H9 (cell line): ENCODE measurements around the gene DGKB. TPM values are rescaled to one million over a fixed set of nuclear protein-coding genes. Genes with fewer than 3 reads are reported as not detected.

Source experiments
- DNase-seq: peaks from one replicate; pipeline ENCODE4 v3.0.0-alpha.2; 2017
- H2AFZ ChIP-seq: one replicate; pipeline ENCODE4 v1.6.1; 2013; ENCODE audit warnings: mild to moderate bottlenecking, low read length, control low read depth, moderate library complexity
- H2AK5ac ChIP-seq: 2 replicates; pipeline ENCODE4 v1.6.1; 2013; ENCODE audit warnings: low read length, control low read depth, mixed read lengths; ENCODE audit not compliant: insufficient read length
- H2BK120ac ChIP-seq: one replicate; pipeline ENCODE4 v1.6.1; 2013; ENCODE audit warnings: low read depth, mild to moderate bottlenecking, low read length, control low read depth, inconsistent platforms; ENCODE audit not compliant: poor library complexity, severe bottlenecking
- H2BK12ac ChIP-seq: 2 replicates; pipeline ENCODE4 v1.6.1; 2013; ENCODE audit warnings: low read length, control low read depth, mixed read lengths, low read depth; ENCODE audit not compliant: insufficient read length
- H2BK15ac ChIP-seq: 2 replicates; pipeline ENCODE4 v1.6.1; 2013; ENCODE audit warnings: low read depth, low read length, control low read depth
- H2BK20ac ChIP-seq: one replicate; pipeline ENCODE4 v1.6.1; 2013; ENCODE audit warnings: low read depth, mild to moderate bottlenecking, low read length, control low read depth, inconsistent platforms; ENCODE audit not compliant: poor library complexity, severe bottlenecking
- H2BK5ac ChIP-seq: 2 replicates; pipeline ENCODE4 v1.6.1; 2013; ENCODE audit warnings: low read length, control low read depth, mixed read lengths; ENCODE audit not compliant: insufficient read length
- H3K14ac ChIP-seq: 2 replicates; pipeline ENCODE4 v1.6.1; 2013; ENCODE audit warnings: low read length, control low read depth; ENCODE audit not compliant: insufficient read depth
- H3K18ac ChIP-seq: 2 replicates; pipeline ENCODE4 v1.6.1; 2013; ENCODE audit warnings: low read depth, mild to moderate bottlenecking, mixed read lengths, low read length, control low read depth; ENCODE audit not compliant: insufficient read length
- H3K23ac ChIP-seq: 2 replicates; pipeline ENCODE4 v1.6.1; 2013; ENCODE audit warnings: low read length, control low read depth, mixed read lengths, low read depth; ENCODE audit not compliant: insufficient read length
- H3K23me2 ChIP-seq: 2 replicates; pipeline ENCODE4 v1.6.1; 2013; ENCODE audit warnings: low read depth, mild to moderate bottlenecking, mixed read lengths, low read length, control low read depth; ENCODE audit not compliant: insufficient read length, poor library complexity, severe bottlenecking
- H3K27ac ChIP-seq: 2 replicates; pipeline ENCODE4 v1.5.1; 2013; ENCODE audit warnings: low read length, control low read depth, mixed read lengths, low read depth; ENCODE audit not compliant: insufficient read length
- H3K27me3 ChIP-seq: 2 replicates; pipeline ENCODE4 v1.6.1; 2013; ENCODE audit warnings: low read length, control low read depth, inconsistent platforms; ENCODE audit not compliant: insufficient read depth
- H3K4ac ChIP-seq: 2 replicates; pipeline ENCODE4 v1.6.1; 2013; ENCODE audit warnings: low read depth, mild to moderate bottlenecking, control low read depth, inconsistent platforms, low read length, moderate library complexity
- H3K4me1 ChIP-seq: 2 replicates; pipeline ENCODE4 v1.6.1; 2013; ENCODE audit warnings: low read length, control low read depth, inconsistent platforms; ENCODE audit not compliant: insufficient read depth
- H3K4me2 ChIP-seq: 2 replicates; pipeline ENCODE4 v1.6.1; 2013; ENCODE audit warnings: low read length, control low read depth, mixed read lengths; ENCODE audit not compliant: insufficient read length, insufficient read depth
- H3K56ac ChIP-seq: 2 replicates; pipeline ENCODE4 v1.6.1; 2013; ENCODE audit warnings: low read depth, mild to moderate bottlenecking, mixed read lengths, low read length, control low read depth; ENCODE audit not compliant: insufficient read length
- H3K79me1 ChIP-seq: 2 replicates; pipeline ENCODE4 v1.6.1; 2013; ENCODE audit warnings: low read depth, mild to moderate bottlenecking, moderate library complexity, low read length, control low read depth, inconsistent platforms; ENCODE audit not compliant: insufficient read depth, poor library complexity, severe bottlenecking
- H3K79me2 ChIP-seq: 2 replicates; pipeline ENCODE4 v1.6.1; 2013; ENCODE audit warnings: low read length, control low read depth, inconsistent platforms; ENCODE audit not compliant: insufficient read depth
- H3K9ac ChIP-seq: 2 replicates; pipeline ENCODE4 v1.6.1; 2013; ENCODE audit warnings: low read length, control low read depth, mixed read lengths; ENCODE audit not compliant: insufficient read length; ENCODE audit errors: extremely low read depth
- H3K9me3 ChIP-seq: one replicate; pipeline ENCODE4 v1.6.1; 2013; ENCODE audit warnings: low read depth, low read length, inconsistent platforms; ENCODE audit not compliant: control insufficient read depth
- H3T11ph ChIP-seq: one replicate; pipeline ENCODE4 v1.6.1; 2013; ENCODE audit warnings: mild to moderate bottlenecking, low read length, control low read depth, inconsistent platforms
- H4K20me1 ChIP-seq: one replicate; pipeline ENCODE4 v1.6.1; 2013; ENCODE audit not compliant: control insufficient read depth, insufficient read length, insufficient read depth
- H4K5ac ChIP-seq: 2 replicates; pipeline ENCODE4 v1.6.1; 2013; ENCODE audit warnings: low read depth, mild to moderate bottlenecking, mixed read lengths, low read length, control low read depth; ENCODE audit not compliant: insufficient read length
- H4K8ac ChIP-seq: replicated peaks from 2 replicates; pipeline ENCODE4 v1.6.1; 2013; ENCODE audit warnings: low read length, control low read depth, mixed read lengths, low read depth; ENCODE audit not compliant: insufficient read length
- H4K91ac ChIP-seq: 2 replicates; pipeline ENCODE4 v1.6.1; 2013; ENCODE audit warnings: low read depth, mild to moderate bottlenecking, moderate library complexity, mixed read lengths, low read length, control low read depth; ENCODE audit not compliant: insufficient read length
- H3K27ac Mint-ChIP-seq, 3 experiments: 2 replicates in 2 of 3; 3 replicates in 1 of 3; pipeline ENCODE4 v1.8.0; 2020 to 2021; ENCODE audit warnings: mixed read lengths in 3 of 3, mild to moderate bottlenecking in 1 of 3, moderate library complexity in 1 of 3
- H3K27me3 Mint-ChIP-seq: 2 replicates; pipeline ENCODE4 v1.8.0; 2021; ENCODE audit warnings: low read depth, mild to moderate bottlenecking, moderate library complexity, mixed read lengths
- H3K36me3 Mint-ChIP-seq, 3 experiments: 2 replicates in 2 of 3; 3 replicates in 1 of 3; pipeline ENCODE4 v1.8.0; 2020 to 2021; ENCODE audit warnings: low read depth in 3 of 3, mixed read lengths in 3 of 3; ENCODE audit not compliant: insufficient read depth in 1 of 3
- H3K4me1 Mint-ChIP-seq, 2 experiments: 2 replicates each; pipeline ENCODE4 v1.8.0; 2020; ENCODE audit warnings: mixed read lengths in 2 of 2
- H3K4me3 Mint-ChIP-seq, 2 experiments: 2 replicates in 1 of 2; 3 replicates in 1 of 2; pipeline ENCODE4 v1.8.0; 2020 to 2021; ENCODE audit warnings: mild to moderate bottlenecking in 2 of 2, mixed read lengths in 2 of 2, moderate library complexity in 1 of 2
- H3K9me3 Mint-ChIP-seq, 2 experiments: 2 replicates in 1 of 2; 3 replicates in 1 of 2; pipeline ENCODE4 v1.8.0; 2020; ENCODE audit warnings: mild to moderate bottlenecking in 2 of 2, mixed read lengths in 2 of 2, moderate library complexity in 1 of 2
- total RNA-seq: library from RNA; stranded (reverse); gene quantifications from 2 replicates; pipeline ENCODE4 v1.2.1, GENCODE V29; 2021
- TF ChIP-seq, protein P1 (sequence below): fragments of 200-600 bp; sonication (generic); conservative IDR thresholded peaks from 3 replicates; pipeline ENCODE4 v1.8.0; 2021; ENCODE audit warnings: antibody characterized with exemption, mild to moderate bottlenecking

The DGKB gene
- total RNA-seq, 1 experiment from 2014 or later, result 0.26 TPM

DNA sequence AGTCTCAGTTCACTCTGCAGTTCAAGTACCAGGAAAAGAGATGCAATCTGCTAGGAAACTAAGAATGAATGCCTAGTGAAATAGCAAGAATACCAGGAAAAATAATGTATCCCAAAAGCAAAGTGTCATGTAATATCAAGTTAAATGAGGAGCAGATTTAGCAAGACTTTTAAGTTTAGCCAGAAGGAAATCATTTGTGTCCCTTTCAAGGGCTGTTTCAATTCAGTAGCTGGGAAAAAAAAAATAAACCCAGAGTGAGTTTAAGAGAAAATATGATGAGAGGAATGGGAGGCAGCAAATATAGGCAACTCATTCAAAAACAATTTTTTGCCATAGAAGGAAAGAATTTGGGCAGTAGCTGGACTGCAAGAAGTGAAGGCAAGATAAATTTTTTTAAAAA is 135.8 kb downstream of the DGKB start:
- Histone ChIP-seq H2BK120ac (no peak overlapping the region), H3K23ac (no peak overlapping the region), H2BK5ac (no peak overlapping the region), H2BK20ac (no peak overlapping the region), H2BK15ac (no peak overlapping the region), H2AK5ac (no peak overlapping the region), H2BK12ac (no peak overlapping the region), H3K4me1 (no peaks in the 10 kb centered on the region; the same call in 1 of the 2 replicates), H3K79me1 (no peaks in the 10 kb centered on the region), H4K20me1 (no peaks in the 10 kb centered on the region), H3K9me3 (no peaks in the 10 kb centered on the region), H3K56ac (no peak overlapping the region), H4K91ac (no peak overlapping the region), H3K9ac (no peak overlapping the region), H3K79me2 (no peaks in the 10 kb centered on the region), H3K4ac (no peak overlapping the region), H4K5ac (no peak overlapping the region), H3K27ac (no peak overlapping the region), H2AFZ (no peak overlapping the region), H3K14ac (no peak overlapping the region), H3K4me2 (no peak overlapping the region), H3K18ac (no peak overlapping the region), H3K23me2 (no peaks in the 10 kb centered on the region), H4K8ac (no peak overlapping the region), H3K27me3 (no peaks in the 10 kb centered on the region), H3T11ph (no peak overlapping the region)
- Mint-ChIP-seq H3K36me3 (no peaks in the 10 kb centered on the region), H3K4me1 (peaks cover 11 to 19% of the 10 kb centered on the region in 2 experiments), H3K27ac (no peak overlapping the region), H3K27me3 (no peaks in the 10 kb centered on the region), H3K9me3 (no peaks in the 10 kb centered on the region), H3K4me3 (no peak overlapping the region)
- no peak for DNase-seq
- TF ChIP-seq, protein P1, sequence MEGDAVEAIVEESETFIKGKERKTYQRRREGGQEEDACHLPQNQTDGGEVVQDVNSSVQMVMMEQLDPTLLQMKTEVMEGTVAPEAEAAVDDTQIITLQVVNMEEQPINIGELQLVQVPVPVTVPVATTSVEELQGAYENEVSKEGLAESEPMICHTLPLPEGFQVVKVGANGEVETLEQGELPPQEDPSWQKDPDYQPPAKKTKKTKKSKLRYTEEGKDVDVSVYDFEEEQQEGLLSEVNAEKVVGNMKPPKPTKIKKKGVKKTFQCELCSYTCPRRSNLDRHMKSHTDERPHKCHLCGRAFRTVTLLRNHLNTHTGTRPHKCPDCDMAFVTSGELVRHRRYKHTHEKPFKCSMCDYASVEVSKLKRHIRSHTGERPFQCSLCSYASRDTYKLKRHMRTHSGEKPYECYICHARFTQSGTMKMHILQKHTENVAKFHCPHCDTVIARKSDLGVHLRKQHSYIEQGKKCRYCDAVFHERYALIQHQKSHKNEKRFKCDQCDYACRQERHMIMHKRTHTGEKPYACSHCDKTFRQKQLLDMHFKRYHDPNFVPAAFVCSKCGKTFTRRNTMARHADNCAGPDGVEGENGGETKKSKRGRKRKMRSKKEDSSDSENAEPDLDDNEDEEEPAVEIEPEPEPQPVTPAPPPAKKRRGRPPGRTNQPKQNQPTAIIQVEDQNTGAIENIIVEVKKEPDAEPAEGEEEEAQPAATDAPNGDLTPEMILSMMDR, result no peak
